22Rv1 (cell line): ENCODE data around the gene NRXN3.

Experiments used
- CTCF ChIP-seq: fragments of 450-650 bp; IDR thresholded peaks from 2 replicates; pipeline ENCODE4 v1.5.1; 2017; ENCODE audit warnings: mild to moderate bottlenecking
- ZFX ChIP-seq: fragments of 450-650 bp; IDR thresholded peaks from 2 replicates; pipeline ENCODE4 v1.6.1; 2017; ENCODE audit warnings: antibody characterized with exemption, borderline replicate concordance

GRCh38 chr14:79842270-79842669, 1672.1 kb downstream of the NRXN3 start:
- TF ChIP-seq CTCF (no peak), ZFX (no peak)
